ENCODE data around the gene PASD1.
"Not testable (repeated sequence)": the region's sequence is repeated elsewhere in the genome, so short reads cannot be mapped to it uniquely, and the experiment has no call there.

GRCh38 chrX:151593384-151593783 lies 29.9 kb downstream of the PASD1 start:
- TF ChIP-seq, protein P1, sequence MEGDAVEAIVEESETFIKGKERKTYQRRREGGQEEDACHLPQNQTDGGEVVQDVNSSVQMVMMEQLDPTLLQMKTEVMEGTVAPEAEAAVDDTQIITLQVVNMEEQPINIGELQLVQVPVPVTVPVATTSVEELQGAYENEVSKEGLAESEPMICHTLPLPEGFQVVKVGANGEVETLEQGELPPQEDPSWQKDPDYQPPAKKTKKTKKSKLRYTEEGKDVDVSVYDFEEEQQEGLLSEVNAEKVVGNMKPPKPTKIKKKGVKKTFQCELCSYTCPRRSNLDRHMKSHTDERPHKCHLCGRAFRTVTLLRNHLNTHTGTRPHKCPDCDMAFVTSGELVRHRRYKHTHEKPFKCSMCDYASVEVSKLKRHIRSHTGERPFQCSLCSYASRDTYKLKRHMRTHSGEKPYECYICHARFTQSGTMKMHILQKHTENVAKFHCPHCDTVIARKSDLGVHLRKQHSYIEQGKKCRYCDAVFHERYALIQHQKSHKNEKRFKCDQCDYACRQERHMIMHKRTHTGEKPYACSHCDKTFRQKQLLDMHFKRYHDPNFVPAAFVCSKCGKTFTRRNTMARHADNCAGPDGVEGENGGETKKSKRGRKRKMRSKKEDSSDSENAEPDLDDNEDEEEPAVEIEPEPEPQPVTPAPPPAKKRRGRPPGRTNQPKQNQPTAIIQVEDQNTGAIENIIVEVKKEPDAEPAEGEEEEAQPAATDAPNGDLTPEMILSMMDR (conservative IDR thresholded peaks at IDR 0.05; ENCODE audit: low read depth, low read length) = not testable (repeated sequence)
- not testable (repeated sequence) for TF ChIP-seq EZH2phosphoT487 (IDR thresholded peaks at IDR 0.05; ENCODE audit: borderline replicate concordance, low read length); EZH2 (IDR thresholded peaks at IDR 0.05; ENCODE audit: low read length, unreplicated experiment)
